Left ventricle myocardium superior (tissue), 1 donor: ENCODE results near the gene TPPP3. TPM values are rescaled to one million over a fixed set of nuclear protein-coding genes. Genes with fewer than 3 reads are reported as not detected.
"Not testable (repeated sequence)": the region's sequence is repeated elsewhere in the genome, so short reads cannot be mapped to it uniquely, and the experiment has no call there.

Experiments used
- ATAC-seq: fragments of 200-7000 bp; cut with Tn5 transposase; one replicate; pipeline ENCODE4 v1.9.1; 2020; ENCODE audit warnings: mild to moderate bottlenecking, moderate library complexity
- DNase-seq: peaks from one replicate; pipeline ENCODE4 v3.0.0-alpha.2; 2020
- intact Hi-C: fragments of 100-400 bp; cut with micrococcal nuclease; formaldehyde crosslinking; loops from one replicate; pipeline ENCODE4 v1.11.0; 2022
- total RNA-seq: library from RNA; stranded (reverse); fragmentation: NEBNext Ultra II Directional; extraction: Animal tissue kit (Norgen Biotek cat#: 25700); gene quantifications from one replicate; pipeline ENCODE4 v1.2.1, GENCODE V29; 2021
- donor health status: DM: no; HTN: yes; CAD: no; lungs with severe emphysema.

The TPPP3 gene
- total RNA-seq, 1 donor from 2014 or later = 8.9 TPM

- intact Hi-C loops = no loop called here
- no peak for ATAC-seq
- DNase-seq = no peak
These were observed 28.6 kb downstream of the TPPP3 start for GRCh38 chr16:67364600-67365235.

- intact Hi-C loops = no loop called here
- DNase-seq (no peak), ATAC-seq (no peak)
These were observed 32.3 kb downstream of the TPPP3 start for GRCh38 chr16:67361038-67361437.

- DNase-seq, intact Hi-C loops, ATAC-seq: not testable (repeated sequence)
These were observed 33.6 kb downstream of the TPPP3 start for GRCh38 chr16:67359540-67360269.

- intact Hi-C loops = no loop called here
- no peak for ATAC-seq
- DNase-seq = no peak
These were observed 35.7 kb downstream of the TPPP3 start for GRCh38 chr16:67357561-67357960.

GRCh38 chr16:67356396-67356795 lies 36.9 kb downstream of the TPPP3 start:
- DNase-seq = no peak
- intact Hi-C loops = no loop called here
- no peak for ATAC-seq

GRCh38 chr16:67352463-67352862 lies 40.8 kb downstream of the TPPP3 start:
- intact Hi-C loops, ATAC-seq, DNase-seq: not testable (repeated sequence)

GRCh38 chr16:67350324-67350723 lies 43.0 kb downstream of the TPPP3 start:
- no peak for DNase-seq
- intact Hi-C loops = no loop called here
- ATAC-seq = no peak

GRCh38 chr16:67349172-67349571 lies 44.1 kb downstream of the TPPP3 start:
- no peak for DNase-seq
- intact Hi-C loops = no loop called here
- no peak for ATAC-seq

- no peak for DNase-seq
- intact Hi-C loops = no loop called here
- ATAC-seq = no peak
These were observed 47.0 kb downstream of the TPPP3 start for GRCh38 chr16:67346341-67346740.

- DNase-seq (no peak), ATAC-seq (peak; percentile 50)
- intact Hi-C loops = no loop called here
These were observed 47.9 kb downstream of the TPPP3 start for GRCh38 chr16:67345401-67345800.

GRCh38 chr16:67342616-67343015 lies 50.7 kb downstream of the TPPP3 start:
- intact Hi-C loops = no loop called here
- ATAC-seq (no peak), DNase-seq (no peak)

- DNase-seq = no peak
- intact Hi-C loops = no loop called here
- ATAC-seq = no peak
These were observed 52.0 kb downstream of the TPPP3 start for GRCh38 chr16:67341250-67341649.

Other genes starting within 250 kb of the TPPP3 start
- 7.8 TPM for gene B3GNT9, start 242.5 kb downstream of the TPPP3 start, total RNA-seq
- gene TRADD, start 233.6 kb downstream of the TPPP3 start, total RNA-seq = 7.2 TPM
- gene FBXL8, start 233.5 kb downstream of the TPPP3 start, total RNA-seq = 12.0 TPM
- 71.0 TPM for gene HSF4, start 228.8 kb downstream of the TPPP3 start, total RNA-seq
- gene NOL3, start 223.0 kb downstream of the TPPP3 start, total RNA-seq = 125 TPM
- gene MATCAP1, start 209.5 kb downstream of the TPPP3 start, total RNA-seq = 12.4 TPM
- gene EXOC3L1, start 203.4 kb downstream of the TPPP3 start, total RNA-seq = 4.1 TPM
- gene E2F4, start 201.3 kb downstream of the TPPP3 start, total RNA-seq = 35.7 TPM
- gene ELMO3, start 194.4 kb downstream of the TPPP3 start, total RNA-seq = 0.79 TPM
- 11.7 TPM for gene TMEM208, start 166.4 kb downstream of the TPPP3 start, total RNA-seq
- 14.5 TPM for gene FHOD1, start 146.0 kb downstream of the TPPP3 start, total RNA-seq
- gene SLC9A5, start 144.5 kb downstream of the TPPP3 start, total RNA-seq = 1.2 TPM
- 1.5 TPM for gene PLEKHG4, start 114.0 kb downstream of the TPPP3 start, total RNA-seq
- not detected for gene KCTD19, start 66.8 kb downstream of the TPPP3 start, total RNA-seq
- not detected for gene LRRC36, start 66.7 kb downstream of the TPPP3 start, total RNA-seq
- 3.5 TPM for gene ZDHHC1, start 23.0 kb upstream of the TPPP3 start, total RNA-seq
- 0.89 TPM for gene HSD11B2, start 37.6 kb upstream of the TPPP3 start, total RNA-seq
- gene ATP6V0D1, start 87.7 kb upstream of the TPPP3 start, total RNA-seq = 66.6 TPM
- gene AGRP, start 90.0 kb upstream of the TPPP3 start, total RNA-seq = not detected
- gene RIPOR1, start 135.3 kb upstream of the TPPP3 start, total RNA-seq = 76.1 TPM
- gene CTCF, start 169.0 kb upstream of the TPPP3 start, total RNA-seq = 32.8 TPM